Liver (tissue), 9 donors: ENCODE measurements around the gene OR6Q1. TPM values are rescaled to one million over a fixed set of nuclear protein-coding genes. Genes with fewer than 3 reads are reported as not detected.

ENCODE experiments used
- DNase-seq: peaks from one replicate; pipeline ENCODE4 v3.0.0-alpha.2; 2017; ENCODE audit warnings: low spot score
- H3K27ac ChIP-seq, 2 donors: one replicate each; pipeline ENCODE4 v1.7.0; 2013; ENCODE audit warnings: inconsistent platforms in 2 of 2, low read length in 2 of 2, control low read depth in 1 of 2, low read depth in 1 of 2, mild to moderate bottlenecking in 1 of 2
- H3K27me3 ChIP-seq, 4 donors: one replicate each; pipeline versions ENCODE4 v1.6.1 to v1.7.0; 2013; ENCODE audit warnings: low read length in 3 of 4, inconsistent platforms in 1 of 4, mild to moderate bottlenecking in 1 of 4, moderate library complexity in 1 of 4; ENCODE audit not compliant: control insufficient read depth in 4 of 4, insufficient read depth in 4 of 4
- H3K36me3 ChIP-seq, 4 donors: one replicate each; pipeline versions ENCODE4 v1.6.1 to v1.7.0; 2013; ENCODE audit warnings: low read length in 3 of 4, mild to moderate bottlenecking in 3 of 4, low read depth in 1 of 4, moderate library complexity in 1 of 4; ENCODE audit not compliant: control insufficient read depth in 4 of 4, insufficient read depth in 3 of 4
- H3K4me1 ChIP-seq, 4 donors: one replicate each; pipeline versions ENCODE4 v1.6.1 to v1.7.0; 2013; ENCODE audit warnings: low read length in 3 of 4, mild to moderate bottlenecking in 3 of 4, moderate library complexity in 1 of 4; ENCODE audit not compliant: control insufficient read depth in 4 of 4, insufficient read depth in 4 of 4
- H3K4me3 ChIP-seq, 3 donors: one replicate each; pipeline versions ENCODE4 v1.6.1 to v1.7.0; 2013; ENCODE audit warnings: low read length in 3 of 3, control low read depth in 1 of 3, low read depth in 1 of 3, mild to moderate bottlenecking in 1 of 3
- H3K9ac ChIP-seq, 2 donors: one replicate each; pipeline ENCODE4 v1.7.0; 2013; ENCODE audit warnings: low read length in 2 of 2, mild to moderate bottlenecking in 2 of 2, moderate library complexity in 2 of 2, control low read depth in 1 of 2, low read depth in 1 of 2
- H3K9me3 ChIP-seq, 4 donors: one replicate each; pipeline versions ENCODE4 v1.6.1 to v1.7.0; 2013; ENCODE audit warnings: low read length in 3 of 4; ENCODE audit not compliant: control insufficient read depth in 4 of 4
- ATF3 ChIP-seq: IDR thresholded peaks from 2 replicates; pipeline ENCODE4 v1.6.1; 2016; ENCODE audit warnings: antibody characterized with exemption
- CTCF ChIP-seq: fragments of 150-350 bp; IDR thresholded peaks from 2 replicates; pipeline ENCODE4 v1.5.1; 2017; ENCODE audit warnings: improper control_type of control experiment, low read depth, low read length; ENCODE audit not compliant: missing input control
- EGR1 ChIP-seq, 2 donors: IDR thresholded peaks; 2 replicates each; pipeline ENCODE4 v1.6.1; 2016 to 2018; ENCODE audit warnings: antibody characterized with exemption in 2 of 2, low read depth in 2 of 2
- FOXA1 ChIP-seq: IDR thresholded peaks from 2 replicates; pipeline ENCODE4 v1.6.1; 2016; ENCODE audit warnings: antibody characterized with exemption
- FOXA2 ChIP-seq: IDR thresholded peaks from 2 replicates; pipeline ENCODE4 v1.6.1; 2016; ENCODE audit warnings: antibody characterized with exemption
- HNF4A ChIP-seq, 2 donors: conservative IDR thresholded peaks; 2 replicates each; pipeline ENCODE4 v1.6.1; 2016; ENCODE audit warnings: antibody characterized with exemption in 2 of 2, mild to moderate bottlenecking in 2 of 2
- HNF4G ChIP-seq: IDR thresholded peaks from 2 replicates; pipeline ENCODE4 v1.6.1; 2016; ENCODE audit warnings: antibody characterized with exemption
- MAX ChIP-seq: IDR thresholded peaks from 2 replicates; pipeline ENCODE4 v1.6.1; 2016; ENCODE audit warnings: antibody characterized with exemption
- REST ChIP-seq: IDR thresholded peaks from 2 replicates; pipeline ENCODE4 v1.6.1; 2016; ENCODE audit warnings: antibody characterized with exemption, mild to moderate bottlenecking
- RXRA ChIP-seq, 2 donors: IDR thresholded peaks; 2 replicates each; pipeline ENCODE4 v1.6.1; 2017 to 2018; ENCODE audit warnings: antibody characterized with exemption in 2 of 2, mild to moderate bottlenecking in 1 of 2
- TAF1 ChIP-seq: conservative IDR thresholded peaks from 2 replicates; pipeline ENCODE4 v1.6.1; 2016; ENCODE audit warnings: antibody characterized with exemption, mild to moderate bottlenecking
- YY1 ChIP-seq: IDR thresholded peaks from 2 replicates; pipeline ENCODE4 v1.6.1; 2016; ENCODE audit warnings: antibody characterized with exemption, mild to moderate bottlenecking
- ZBTB33 ChIP-seq: IDR thresholded peaks from 2 replicates; pipeline ENCODE4 v1.6.1; 2016; ENCODE audit warnings: antibody characterized with exemption
- WGBS: extraction: QIAGEN DNeasy Blood & Tissue Kit; methylation state at CpG from one replicate; pipeline ENCODE4 v1.1.7; 2013; 5-methylcytosine and 5-hydroxymethylcytosine counted together
- polyA plus RNA-seq, 2 donors: library from polyadenylated mRNA; stranded (reverse) in 1 of 2; unstranded in 1 of 2; fragments of 200-250 nt in 1 of 2; fragments of >200 nt in 1 of 2; fragmentation: Nextera tagmentation in 1 of 2; extraction: Ambion mirVana in 1 of 2; gene quantifications; one replicate each; pipeline versions ENCODE4 v1.2.1 to v1.2.3, GENCODE V29; 2013 to 2015
- total RNA-seq, 2 donors: library from RNA; depleted of rRNA; stranded (reverse); fragments of >200 nt; gene quantifications; one replicate each; pipeline ENCODE4 v1.2.3, GENCODE V29; 2014
- donor health status: healthy.
- donor health status: healthy.
- donor health status: healthy.
- donor health status: healthy.
- donor health status: healthy.

The OR6Q1 gene
- total and polyA plus RNA-seq, 4 donors: not detected

- TF ChIP-seq ZBTB33: no peak
Measured at GRCh38 chr11:58055806-58056401, 25.2 kb downstream of the OR6Q1 start (continued).

- DNase-seq: no peak
- Histone ChIP-seq H3K27ac (no peak overlapping the region), H3K9me3 (no peaks in the 10 kb centered on the region), H3K9ac (no peak overlapping the region), H3K27me3 (no peaks in the 10 kb centered on the region), H3K36me3 (no peaks in the 10 kb centered on the region), H3K4me1 (no peaks in the 10 kb centered on the region), H3K4me3 (no peak overlapping the region)
- 75% methylated on average over 3 of the region's 3 CpGs for WGBS
- TF ChIP-seq CTCF: no peak
- no peak for TF ChIP-seq FOXA1
- no peak for TF ChIP-seq EGR1 (IDR thresholded peaks at IDR 0.05; ENCODE audit: low read depth in 2 of 2)
- TF ChIP-seq RXRA (IDR thresholded peaks at IDR 0.05): no peak
- no peak for TF ChIP-seq HNF4A (conservative IDR thresholded peaks at IDR 0.05)
- TF ChIP-seq HNF4G: no peak
- no peak for TF ChIP-seq FOXA2
- TF ChIP-seq REST: no peak
- no peak for TF ChIP-seq ZBTB33
- TF ChIP-seq TAF1: no peak
- no peak for TF ChIP-seq MAX
- no peak for TF ChIP-seq YY1
- no peak for TF ChIP-seq ATF3
Measured at GRCh38 chr11:58057481-58057880, 26.7 kb downstream of the OR6Q1 start.
